ENCODE results near the gene MERTK.

GRCh38 chr2:111940333-111941196 is 42.2 kb downstream of the MERTK start:
- TF ChIP-seq CTCF (IDR thresholded peaks at IDR 0.05) (no peak), EZH2 (IDR thresholded peaks at IDR 0.05; ENCODE audit: borderline replicate concordance, insufficient read depth, low read depth, low read length, poor library complexity, severe bottlenecking) (no peak)
